RWPE1 (cell line): Measurements from ENCODE around the gene FOXI2.

Experiments
- CTCF ChIA-PET: fragments of 350-600 bp; sonication (Branson Sonifier 250); formaldehyde crosslinking; extraction: SDS; loops from one replicate; lab custom pipeline; 2021; lab: Yijun Ruan, JAX
- POLR2A ChIA-PET: fragments of 400-600 bp; formaldehyde crosslinking; extraction: SDS; loops from one replicate; lab custom pipeline; 2020; ENCODE audit warnings: antibody characterized with exemption; ENCODE audit not compliant: low non-redundant PET; lab: Yijun Ruan, JAX
- DNase-seq: peaks from one replicate; pipeline ENCODE4 v3.0.0; 2012; ENCODE audit warnings: low spot score
- H3K27ac ChIP-seq: fragments of 450-650 bp; 2 replicates; pipeline ENCODE4 v1.5.1; 2017
- TF ChIP-seq, protein P1 (sequence below): fragments of 450-650 bp; conservative IDR thresholded peaks from 2 replicates; pipeline ENCODE4 v1.5.1; 2017; ENCODE audit warnings: low read depth, mild to moderate bottlenecking

Gene FOXI2

DNA sequence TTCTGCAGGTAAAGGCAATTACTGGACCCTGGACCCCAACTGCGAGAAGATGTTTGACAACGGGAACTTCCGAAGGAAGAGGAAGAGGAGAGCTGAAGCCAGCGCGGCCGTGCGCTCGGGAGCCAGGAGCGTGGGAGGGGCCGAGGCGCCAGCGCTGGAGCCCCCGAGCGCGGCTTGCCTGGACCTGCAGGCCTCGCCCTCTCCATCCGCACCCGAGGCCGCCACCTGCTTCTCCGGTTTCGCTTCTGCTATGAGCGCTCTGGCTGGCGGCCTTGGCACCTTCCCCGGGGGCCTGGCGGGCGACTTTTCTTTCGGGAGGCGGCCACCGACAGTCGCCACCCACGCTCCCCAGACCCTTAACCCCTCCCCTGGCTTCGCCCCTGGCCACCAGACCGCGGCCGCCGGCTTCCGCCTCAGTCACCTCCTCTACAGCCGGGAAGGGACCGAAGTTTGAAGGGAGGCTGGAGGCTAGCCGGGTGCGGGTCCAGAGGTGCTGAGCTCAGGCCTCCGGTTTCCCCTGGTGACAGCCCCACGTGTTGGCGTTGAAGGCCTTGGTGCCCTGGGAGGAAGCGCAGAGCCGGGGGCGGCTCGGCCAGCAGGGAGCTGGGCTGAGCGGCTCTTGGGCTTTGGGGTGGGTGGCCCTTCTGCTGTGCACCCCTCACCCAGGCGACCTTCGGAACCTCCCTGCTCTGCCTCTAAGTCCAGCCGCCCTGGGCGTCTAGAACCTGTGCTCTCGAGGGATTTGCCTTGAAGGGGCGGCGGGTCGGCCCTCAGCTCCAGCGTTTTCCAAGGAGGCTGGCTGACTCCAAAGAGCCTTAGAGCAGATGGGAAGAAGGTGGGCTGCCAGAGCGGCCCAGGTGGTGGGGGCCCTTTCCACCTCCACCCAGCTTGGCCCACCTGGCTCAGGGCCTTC lies 1.8 kb downstream of the FOXI2 start:
- TF ChIP-seq, protein P1, sequence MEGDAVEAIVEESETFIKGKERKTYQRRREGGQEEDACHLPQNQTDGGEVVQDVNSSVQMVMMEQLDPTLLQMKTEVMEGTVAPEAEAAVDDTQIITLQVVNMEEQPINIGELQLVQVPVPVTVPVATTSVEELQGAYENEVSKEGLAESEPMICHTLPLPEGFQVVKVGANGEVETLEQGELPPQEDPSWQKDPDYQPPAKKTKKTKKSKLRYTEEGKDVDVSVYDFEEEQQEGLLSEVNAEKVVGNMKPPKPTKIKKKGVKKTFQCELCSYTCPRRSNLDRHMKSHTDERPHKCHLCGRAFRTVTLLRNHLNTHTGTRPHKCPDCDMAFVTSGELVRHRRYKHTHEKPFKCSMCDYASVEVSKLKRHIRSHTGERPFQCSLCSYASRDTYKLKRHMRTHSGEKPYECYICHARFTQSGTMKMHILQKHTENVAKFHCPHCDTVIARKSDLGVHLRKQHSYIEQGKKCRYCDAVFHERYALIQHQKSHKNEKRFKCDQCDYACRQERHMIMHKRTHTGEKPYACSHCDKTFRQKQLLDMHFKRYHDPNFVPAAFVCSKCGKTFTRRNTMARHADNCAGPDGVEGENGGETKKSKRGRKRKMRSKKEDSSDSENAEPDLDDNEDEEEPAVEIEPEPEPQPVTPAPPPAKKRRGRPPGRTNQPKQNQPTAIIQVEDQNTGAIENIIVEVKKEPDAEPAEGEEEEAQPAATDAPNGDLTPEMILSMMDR = no peak
- DNase-seq = peak; percentile 43
- H3K27ac ChIP-seq = no peak overlapping the region
- CTCF ChIA-PET = interaction anchor here (0.7 to 1.0 kb wide), 2 partner anchors 115 to 1805 kb away, joined by 3 read pairs; no protein-coding TSS in a partner anchor
- POLR2A ChIA-PET = no interaction called here

DNA sequence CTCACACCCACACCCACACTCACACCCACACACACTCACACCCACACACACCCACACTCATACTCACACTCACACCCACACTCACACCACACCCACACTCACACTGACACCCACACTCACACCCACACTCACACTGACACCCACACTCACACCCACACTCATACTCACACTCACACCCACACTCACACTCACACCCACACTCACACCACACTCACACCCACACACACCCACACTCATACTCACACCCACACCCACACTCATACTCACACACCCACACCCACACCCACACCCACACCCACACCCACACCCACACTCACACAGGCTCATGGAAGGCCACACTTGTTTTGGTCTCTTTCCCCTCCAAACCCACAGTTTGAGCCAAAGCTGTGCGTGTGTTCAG lies 2.9 kb downstream of the FOXI2 start:
- no peak for DNase-seq
- POLR2A ChIA-PET = no interaction called here
- no peak overlapping the region for H3K27ac ChIP-seq
- TF ChIP-seq, protein P1 = no peak
- CTCF ChIA-PET = interaction anchor here (1.0 kb wide), 1 partner anchor 114 kb away, joined by 3 read pairs; no protein-coding TSS in a partner anchor

DNA sequence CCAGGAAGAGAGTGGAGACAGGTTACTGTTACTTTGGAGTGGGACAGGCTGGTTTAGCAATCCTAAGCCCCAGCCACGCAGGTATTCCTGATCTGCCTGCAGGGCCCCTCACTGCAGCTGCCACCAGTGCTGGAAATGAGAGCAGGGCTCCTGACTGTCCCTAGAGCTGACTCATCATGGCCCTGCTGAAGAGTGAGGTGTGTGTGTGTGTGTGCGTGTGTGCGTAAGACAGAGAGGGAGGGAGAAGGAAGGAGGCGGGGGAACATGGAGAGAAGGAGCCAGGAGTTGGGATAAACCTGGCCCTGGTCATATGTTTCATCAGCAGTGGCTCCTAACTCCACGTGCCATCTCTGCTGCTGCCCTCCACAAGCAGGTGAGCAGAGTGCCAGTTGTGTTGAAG lies 3.6 kb downstream of the FOXI2 start:
- DNase-seq = no peak
- ChIA-PET POLR2A (no interaction called here), CTCF (interaction anchor here (0.6 to 0.7 kb wide), 2 partner anchors 25 to 113 kb away, joined by 3 to 4 read pairs; no protein-coding TSS in a partner anchor)
- H3K27ac ChIP-seq = no peak overlapping the region
- TF ChIP-seq, protein P1 = no peak

GRCh38 chr10:127743205-127743604 lies 6.2 kb downstream of the FOXI2 start:
- no peak overlapping the region for H3K27ac ChIP-seq
- no peak for DNase-seq
- TF ChIP-seq, protein P1 = no peak
- CTCF ChIA-PET = no interaction called here
- POLR2A ChIA-PET = no interaction called here

- no peak for DNase-seq
- TF ChIP-seq, protein P1 = no peak
- no peak overlapping the region for H3K27ac ChIP-seq
- ChIA-PET CTCF (interaction anchor here (0.6 kb wide), 1 partner anchor 1199 kb away, joined by 3 read pairs; no protein-coding TSS in a partner anchor), POLR2A (no interaction called here)
These were observed 8.0 kb downstream of the FOXI2 start for GRCh38 chr10:127744956-127745355.

GRCh38 chr10:127745861-127746260 lies 8.9 kb downstream of the FOXI2 start:
- ChIA-PET POLR2A (no interaction called here), CTCF (interaction anchor here (0.6 to 1.6 kb wide), 4 partner anchors 9 to 1200 kb away, joined by 3 to 4 read pairs (median 3); no protein-coding TSS in a partner anchor)
- H3K27ac ChIP-seq = no peak overlapping the region
- TF ChIP-seq, protein P1 = no peak
- no peak for DNase-seq
